GM18507 (cell line): Measurements from ENCODE around the gene AGAP1.
"Not testable (repeated sequence)": the region's sequence is repeated elsewhere in the genome, so short reads cannot be mapped to it uniquely, and the experiment has no call there.

Experiments used
- DNase-seq: peaks from one replicate; pipeline ENCODE4 v3.0.0; 2011; ENCODE audit warnings: low read depth; ENCODE audit not compliant: insufficient read length; ENCODE audit errors: extremely low spot score
- FAIRE-seq: peaks from 2 replicates; lab custom pipeline; 2011; peaks lifted over from hg19 to GRCh38; lab: Jason Lieb, UNC

The AGAP1 gene

GRCh38 chr2:235925250-235925919, 431.5 kb downstream of the AGAP1 start:
- no peak for FAIRE-seq
- no peak for DNase-seq

GRCh38 chr2:235926229-235926628, 432.4 kb downstream of the AGAP1 start:
- DNase-seq (no peak), FAIRE-seq (no peak)

DNA sequence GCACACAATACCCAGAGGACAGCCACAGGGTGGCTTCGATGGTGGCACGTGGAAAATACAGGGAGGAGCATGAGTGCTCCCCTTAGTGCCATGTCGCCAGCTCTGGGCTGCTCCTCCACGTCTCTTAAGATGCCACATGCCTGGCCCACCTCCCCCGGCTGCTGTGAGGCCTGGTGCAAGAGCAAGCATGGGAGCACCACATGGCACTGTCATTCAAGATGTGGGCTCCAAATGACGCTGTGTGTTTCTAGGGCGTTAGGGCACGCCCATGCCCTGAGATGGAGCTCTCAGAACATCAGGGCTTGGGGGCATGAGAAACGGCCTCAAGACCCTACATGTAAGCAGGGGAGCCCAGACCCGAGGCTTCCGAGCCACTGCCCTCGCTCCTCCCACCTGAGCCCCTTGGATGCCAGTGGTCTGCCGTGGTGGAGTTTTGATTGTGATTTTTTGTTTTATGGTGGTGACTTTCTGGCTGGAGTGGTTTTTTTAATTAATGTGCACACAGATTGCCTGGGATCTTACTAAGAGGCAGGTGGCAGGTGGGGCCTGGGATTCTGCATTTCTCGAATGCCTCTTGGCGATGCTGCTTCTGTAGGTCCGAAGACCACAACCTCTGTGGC, 435.0 kb downstream of the AGAP1 start:
- no peak for DNase-seq
- no peak for FAIRE-seq

- FAIRE-seq (no peak), DNase-seq (no peak)
Observed at GRCh38 chr2:235930701-235931100, 436.9 kb downstream of the AGAP1 start.

- FAIRE-seq (no peak), DNase-seq (no peak)
Observed at GRCh38 chr2:235931676-235932075, 437.8 kb downstream of the AGAP1 start.

- FAIRE-seq = no peak
- no peak for DNase-seq
Observed at GRCh38 chr2:235934059-235934773, 440.4 kb downstream of the AGAP1 start.

GRCh38 chr2:235934774-235935484, 441.1 kb downstream of the AGAP1 start:
- no peak for FAIRE-seq
- DNase-seq = no peak

- no peak for DNase-seq
- no peak for FAIRE-seq
Observed at GRCh38 chr2:235935773-235936172, 441.9 kb downstream of the AGAP1 start.

- FAIRE-seq (no peak), DNase-seq (no peak)
Observed at GRCh38 chr2:235936493-235936892, 442.6 kb downstream of the AGAP1 start.

- DNase-seq = no peak
Observed at GRCh38 chr2:235937087-235937486, 443.2 kb downstream of the AGAP1 start.

GRCh38 chr2:235937526-235937925, 443.7 kb downstream of the AGAP1 start:
- FAIRE-seq = no peak
- DNase-seq = no peak

More at GRCh38 chr2:235937087-235937486, 443.2 kb downstream of the AGAP1 start:
- FAIRE-seq = no peak

DNA sequence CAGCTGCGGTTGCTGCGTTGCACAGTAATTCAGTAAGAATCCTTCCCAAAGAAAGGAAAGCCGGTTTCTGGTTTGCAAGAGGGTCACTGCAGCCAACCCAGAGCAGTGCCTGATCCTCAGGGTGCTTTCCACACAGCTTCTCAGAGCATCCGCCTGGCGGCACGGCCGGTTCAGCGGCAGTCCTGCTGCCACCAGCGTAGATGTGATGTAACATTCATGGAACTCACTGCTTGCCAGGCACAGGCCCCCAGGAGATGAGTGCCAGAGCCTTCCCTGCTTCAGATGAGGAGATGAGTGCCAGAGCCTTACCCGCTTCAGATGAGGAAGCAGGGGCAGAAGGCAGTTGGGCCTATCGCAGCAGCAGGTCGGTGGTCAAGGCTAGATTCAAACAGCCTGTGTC, 444.1 kb downstream of the AGAP1 start:
- no peak for DNase-seq
- FAIRE-seq = no peak

- DNase-seq (no peak), FAIRE-seq (no peak)
Observed at GRCh38 chr2:235938611-235939010, 444.8 kb downstream of the AGAP1 start.

- FAIRE-seq = no peak
Observed at GRCh38 chr2:235939471-235939870, 445.6 kb downstream of the AGAP1 start.

GRCh38 chr2:235940330-235940729, 446.5 kb downstream of the AGAP1 start:
- no peak for FAIRE-seq
- no peak for DNase-seq

More at GRCh38 chr2:235939471-235939870, 445.6 kb downstream of the AGAP1 start:
- DNase-seq = no peak

GRCh38 chr2:235944591-235944990, 450.7 kb downstream of the AGAP1 start:
- no peak for FAIRE-seq
- no peak for DNase-seq

- no peak for FAIRE-seq
Observed at GRCh38 chr2:235945608-235946140, 451.8 kb downstream of the AGAP1 start.

GRCh38 chr2:235946590-235946989, 452.7 kb downstream of the AGAP1 start:
- FAIRE-seq (no peak), DNase-seq (no peak)

More at GRCh38 chr2:235945608-235946140, 451.8 kb downstream of the AGAP1 start:
- no peak for DNase-seq

GRCh38 chr2:235947055-235947454, 453.2 kb downstream of the AGAP1 start:
- not testable (repeated sequence) for DNase-seq

More at GRCh38 chr2:235947055-235947454, 453.2 kb downstream of the AGAP1 start:
- FAIRE-seq = not testable (repeated sequence)
